GM18870 (cell line): ENCODE measurements around the gene RNF41.
"Not testable (repeated sequence)": the region's sequence is repeated elsewhere in the genome, so short reads cannot be mapped to it uniquely, and the experiment has no call there.

Experiments
- ATAC-seq: cut with Tn5 transposase; IDR thresholded peaks from one replicate; pipeline ENCODE4 v1.9.1; 2021; ENCODE audit warnings: moderate library complexity; ENCODE audit not compliant: unreplicated experiment

Gene RNF41

DNA sequence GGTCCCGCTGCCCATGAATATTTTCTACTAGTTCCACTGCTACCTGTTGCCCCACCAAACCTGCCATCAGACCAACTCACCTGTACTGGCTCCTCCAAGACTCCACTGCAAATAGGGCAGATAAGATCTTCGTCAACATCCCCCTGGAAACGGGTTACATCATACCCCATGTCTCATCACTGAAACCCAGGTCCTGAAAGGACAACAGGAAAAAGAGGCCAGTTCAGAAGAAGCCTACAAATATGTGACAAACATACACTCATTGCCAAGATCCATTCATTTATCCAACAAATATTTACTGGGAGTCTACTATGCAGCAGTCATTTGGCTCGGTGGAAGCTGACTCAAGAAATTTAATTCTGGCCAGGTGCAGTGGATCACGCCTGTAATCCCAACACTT is 7.8 kb downstream of the RNF41 start:
- ATAC-seq: no peak

DNA sequence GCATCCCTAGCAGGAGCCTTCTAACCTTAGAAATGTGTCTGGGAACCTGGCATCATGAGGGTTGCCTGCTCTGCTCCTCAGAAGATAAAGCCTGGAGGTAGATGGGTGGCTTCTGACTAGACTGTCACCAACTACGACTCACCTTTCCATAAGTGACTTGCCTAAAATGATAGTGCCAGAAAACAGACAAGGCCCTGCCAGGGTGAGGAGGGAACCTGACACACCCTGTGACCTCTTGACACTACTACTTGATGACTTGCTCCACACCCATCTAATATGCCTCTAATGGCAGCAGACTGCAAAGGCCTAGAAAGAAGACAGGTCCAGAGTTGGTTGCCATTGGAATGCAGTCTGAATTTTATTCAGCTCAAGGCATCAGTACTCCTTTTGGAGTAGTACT is 9.4 kb downstream of the RNF41 start:
- no peak for ATAC-seq

- ATAC-seq: no peak
Observed at GRCh38 chr12:56208006-56208405, 13.7 kb downstream of the RNF41 start.

- ATAC-seq: no peak
Observed at GRCh38 chr12:56206452-56207166, 15.1 kb downstream of the RNF41 start.

DNA sequence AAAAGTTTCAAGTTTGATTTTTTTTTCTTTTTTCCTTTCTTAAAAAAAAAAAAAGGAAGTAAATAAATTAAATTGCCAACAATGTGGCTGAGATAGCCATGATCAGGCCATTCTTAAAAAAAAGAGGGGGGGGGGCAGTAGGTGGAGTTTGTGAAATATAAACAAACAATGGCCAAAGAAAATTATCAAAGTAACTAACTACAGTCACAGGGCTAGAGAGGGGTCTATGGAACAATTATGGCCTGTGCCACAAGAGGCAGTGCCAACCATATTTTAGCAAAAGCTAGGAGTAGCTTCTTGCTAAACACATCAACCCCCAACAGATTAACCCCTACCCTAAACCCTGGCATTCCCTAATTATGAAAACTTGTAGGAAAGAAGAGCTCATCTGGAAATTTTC is 16.3 kb downstream of the RNF41 start:
- no peak for ATAC-seq

DNA sequence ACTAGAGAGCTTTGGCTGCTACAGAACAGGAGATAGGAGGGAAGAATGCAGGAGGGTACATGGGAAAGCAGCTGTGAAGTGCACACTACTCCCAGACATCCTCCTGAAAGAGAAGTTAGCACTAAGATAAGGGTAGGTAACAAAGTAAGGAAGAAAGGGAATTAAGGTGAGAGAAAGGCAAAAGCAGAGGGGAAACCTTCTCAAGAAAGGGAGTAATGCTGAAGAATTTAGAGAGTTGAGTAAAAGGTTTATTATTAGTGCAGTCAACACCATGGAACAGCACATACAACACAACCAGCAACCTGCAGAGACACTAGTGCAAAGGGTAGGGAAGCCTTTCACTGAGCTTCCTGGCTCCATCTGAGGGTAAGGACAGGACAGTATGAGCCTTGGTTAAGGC is 17.4 kb downstream of the RNF41 start:
- no peak for ATAC-seq

- no peak for ATAC-seq
Observed at GRCh38 chr12:56202838-56203237, 18.9 kb downstream of the RNF41 start.

- ATAC-seq: no peak
Observed at GRCh38 chr12:56202366-56202765, 19.4 kb downstream of the RNF41 start.

GRCh38 chr12:56198836-56199235 is 22.9 kb downstream of the RNF41 start:
- no peak for ATAC-seq

DNA sequence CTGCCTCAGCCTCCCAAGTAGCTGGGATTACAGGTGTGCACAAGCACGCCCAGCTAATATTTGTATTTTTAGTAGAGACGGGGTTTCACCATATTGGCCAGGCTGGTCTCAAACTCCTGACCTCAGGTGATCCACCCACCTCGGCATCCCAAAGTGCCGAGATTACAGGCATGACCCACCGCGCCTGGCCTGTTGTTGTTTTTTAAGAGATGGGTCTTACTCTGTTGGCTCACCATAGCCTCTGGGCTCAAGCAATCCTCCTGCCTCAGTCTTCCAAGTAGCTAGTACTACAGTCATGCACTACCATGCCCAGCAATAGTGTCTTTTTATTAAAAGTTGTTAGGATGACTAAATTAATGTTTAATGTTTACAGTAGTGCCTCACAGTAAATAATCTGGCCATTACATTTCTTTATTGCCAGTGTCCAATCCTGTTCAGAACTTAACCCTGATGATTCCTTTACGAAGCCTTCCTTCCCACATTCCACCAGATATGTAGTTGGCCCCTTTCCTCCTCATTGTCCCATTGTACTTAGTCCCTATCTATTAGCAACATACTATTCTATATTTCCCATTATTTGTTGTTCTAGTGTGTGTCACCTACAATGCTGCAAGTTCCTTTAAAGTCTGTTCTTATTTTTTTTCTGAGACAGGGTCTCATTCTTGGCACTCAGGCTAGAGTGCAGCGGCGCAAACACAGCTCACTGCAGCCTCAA is 23.6 kb downstream of the RNF41 start:
- no peak for ATAC-seq

- ATAC-seq: not testable (repeated sequence)
Observed at GRCh38 chr12:56196818-56197550, 24.7 kb downstream of the RNF41 start.

GRCh38 chr12:56193025-56193578 is 28.6 kb downstream of the RNF41 start:
- no peak for ATAC-seq

GRCh38 chr12:56192582-56192981 is 29.1 kb downstream of the RNF41 start:
- no peak for ATAC-seq

- ATAC-seq: no peak
Observed at GRCh38 chr12:56190695-56191155, 31.0 kb downstream of the RNF41 start.

DNA sequence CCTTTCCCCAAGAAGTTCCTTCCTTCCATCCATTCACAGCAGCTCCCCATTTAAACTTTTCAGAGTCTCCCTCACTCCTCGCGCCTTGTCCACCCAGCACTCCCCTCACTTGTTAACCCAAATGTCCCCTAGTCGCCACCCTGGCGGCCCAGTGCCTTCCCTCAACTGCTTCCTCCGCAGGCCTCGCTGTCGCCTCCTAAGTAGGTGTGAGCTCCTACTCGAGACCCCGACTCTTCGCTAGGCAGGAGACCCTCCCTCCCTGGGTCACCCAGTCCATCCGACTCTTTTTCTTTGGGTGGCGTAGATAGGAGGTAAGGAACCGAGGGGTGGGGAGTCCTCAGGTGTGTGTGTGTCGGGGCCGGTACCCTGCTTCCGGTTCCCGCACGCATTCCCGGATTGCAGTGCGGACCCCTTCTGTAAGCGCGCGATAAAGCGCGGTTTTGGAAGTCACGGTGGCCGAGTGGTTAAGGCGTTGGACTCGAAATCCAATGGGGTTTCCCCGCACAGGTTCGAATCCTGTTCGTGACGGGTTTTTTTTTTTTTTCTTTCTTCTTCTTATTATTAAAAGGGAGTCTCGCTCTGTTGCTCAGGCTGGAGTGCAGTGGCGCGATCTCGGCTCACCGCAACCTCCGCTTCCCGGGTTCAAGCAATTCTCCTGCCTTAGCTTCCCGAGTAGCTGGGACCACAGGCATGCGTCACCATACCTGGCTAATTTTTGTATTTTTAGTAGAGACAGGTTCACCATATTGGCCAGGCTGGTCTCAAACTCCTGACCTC is 31.6 kb downstream of the RNF41 start:
- ATAC-seq: no peak

DNA sequence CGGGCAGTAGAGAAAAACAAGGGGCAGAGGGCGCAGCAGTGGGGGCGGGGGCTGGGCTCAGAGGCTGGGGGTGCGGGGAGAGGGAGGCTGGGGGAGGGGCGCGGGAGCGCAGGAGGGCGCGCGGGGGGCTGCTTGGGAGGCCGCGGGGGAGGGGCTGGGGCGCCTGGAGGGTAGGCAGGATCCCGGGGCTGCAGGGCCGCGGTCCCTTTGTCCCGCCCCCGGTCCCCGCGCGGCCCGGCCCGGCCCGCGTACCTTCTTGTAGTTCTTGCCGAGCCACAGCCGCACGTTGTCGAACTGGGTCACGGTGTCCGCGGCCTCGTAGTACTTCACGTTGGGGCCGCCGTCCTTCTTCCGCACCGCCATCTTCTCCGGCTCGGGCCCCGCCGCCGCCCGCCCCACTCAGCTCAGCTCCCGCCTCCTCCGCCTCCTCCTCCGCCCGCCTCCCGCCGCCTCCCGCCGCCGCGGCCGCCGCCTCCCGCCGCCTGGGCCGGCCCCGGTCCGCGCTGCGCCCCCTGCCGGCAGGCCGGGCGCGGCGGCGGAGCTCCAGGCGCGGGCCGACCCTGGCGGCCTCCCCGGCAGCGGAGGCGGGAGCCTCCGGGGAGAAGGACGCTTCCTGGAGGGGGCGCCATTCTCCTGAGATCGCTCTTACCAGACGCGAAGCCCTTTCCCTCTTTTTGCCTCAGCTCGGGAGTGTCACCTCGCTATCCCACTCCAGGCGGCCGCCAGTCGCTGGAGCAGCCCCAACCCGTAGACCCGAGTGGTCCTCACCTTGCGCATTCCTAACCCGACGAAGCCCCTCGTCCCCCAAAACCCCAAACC is 32.4 kb downstream of the RNF41 start, which contains the start of gene SMARCC2:
Gene SMARCC2, minus strand, starts transcription at position 385 of the 819 bp plus-strand sequence. Its CDS starts 22 bp downstream, at position 363.
- no peak for ATAC-seq

DNA sequence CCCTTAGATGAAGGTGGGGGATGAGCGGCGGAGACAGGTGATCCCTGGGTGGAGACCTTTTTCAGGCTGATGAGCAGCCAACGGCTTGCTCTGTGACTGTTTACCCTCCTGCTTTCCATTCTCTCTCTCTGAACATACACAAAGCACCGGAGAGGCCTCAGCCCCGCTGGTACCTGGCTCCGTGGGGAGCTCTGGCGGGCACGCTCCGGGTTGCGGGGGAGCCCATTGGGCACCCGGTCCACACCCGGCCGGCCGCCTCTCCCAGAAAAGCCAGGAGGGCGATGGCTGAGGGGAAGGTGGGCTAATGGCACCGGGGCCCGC is 33.0 kb downstream of the RNF41 start:
- ATAC-seq: no peak

DNA sequence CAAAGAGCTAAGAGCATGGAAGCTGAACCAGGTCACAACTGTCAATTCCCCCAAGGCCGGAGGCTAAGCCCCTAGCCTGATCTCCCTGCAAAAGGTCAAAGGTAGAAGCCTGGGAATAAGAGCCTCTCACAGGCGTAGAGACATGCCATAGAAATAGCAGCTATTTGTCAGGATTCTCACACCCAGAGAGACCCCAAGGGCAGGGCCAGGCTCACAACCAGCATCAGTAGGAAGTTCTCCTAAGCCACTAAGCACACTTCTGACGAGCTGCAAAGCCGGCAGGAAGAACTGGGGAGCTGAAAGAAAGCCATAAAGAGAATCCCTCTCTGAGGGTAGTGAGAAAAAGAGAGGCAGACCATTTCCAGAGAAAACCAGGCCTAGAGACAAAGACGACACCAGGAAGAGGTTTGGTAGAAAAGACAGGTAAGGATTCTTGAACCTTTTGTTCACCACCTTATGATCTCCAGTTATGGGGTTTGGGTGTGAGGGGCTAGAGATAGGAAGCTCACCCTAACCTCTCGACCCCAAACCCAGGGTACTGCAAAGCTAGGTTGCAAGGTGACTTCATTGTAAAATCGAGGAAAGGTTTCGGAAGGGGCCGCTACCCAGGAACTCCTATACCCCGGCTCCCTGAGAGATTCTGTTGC is 33.5 kb downstream of the RNF41 start:
- ATAC-seq: no peak

DNA sequence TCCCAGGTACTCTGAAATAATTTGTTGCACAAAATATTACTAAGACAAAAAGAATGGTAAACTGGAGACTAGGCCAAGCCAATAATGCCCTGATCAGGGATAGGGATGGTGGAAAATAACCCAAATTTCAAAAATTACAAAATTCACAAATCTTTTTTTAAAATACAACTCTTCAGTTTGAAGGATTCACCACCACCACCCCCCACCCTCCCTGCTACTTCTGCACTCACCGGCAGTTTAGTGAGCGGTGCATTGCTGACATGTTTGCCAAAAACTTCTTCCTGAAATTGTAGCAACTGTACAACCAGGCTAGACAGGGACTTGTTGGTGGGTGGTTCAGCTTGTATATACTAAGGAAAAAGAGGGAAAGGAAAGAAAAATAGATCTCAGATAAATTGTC is 34.8 kb downstream of the RNF41 start:
- ATAC-seq: no peak
